Hepatocyte (in vitro differentiated cells): Measurements from ENCODE around the gene HMCN1.

Experiments used
- CTCF ChIP-seq: fragments of 200-600 bp; sonication (generic); IDR thresholded peaks from 2 replicates; pipeline ENCODE4 v1.5.1; 2016; ENCODE audit warnings: antibody characterized with exemption, mild to moderate bottlenecking; ENCODE audit not compliant: poor library complexity
- EZH2 ChIP-seq: fragments of 200-600 bp; sonication (generic); IDR thresholded peaks from 2 replicates; pipeline ENCODE4 v1.6.1; 2016; ENCODE audit warnings: antibody characterized with exemption, mild to moderate bottlenecking, borderline replicate concordance
- EZH2phosphoT487 ChIP-seq: fragments of 200-600 bp; sonication (generic); IDR thresholded peaks from one replicate; pipeline ENCODE4 v1.6.1; 2018; ENCODE audit warnings: antibody characterized with exemption, mild to moderate bottlenecking, low read depth, moderate library complexity; ENCODE audit not compliant: unreplicated experiment, severe bottlenecking

GRCh38 chr1:186194107-186194756 is 460.0 kb downstream of the HMCN1 start:
- TF ChIP-seq CTCF = no peak
- TF ChIP-seq EZH2 = no peak
- TF ChIP-seq EZH2phosphoT487 = no peak
